ENCODE data around the gene LETMD1. TPM values are rescaled to one million over a fixed set of nuclear protein-coding genes. Genes with fewer than 3 reads are reported as not detected.
A peak's percentile ranks its signal among the peaks of the same experiment; 100 is the strongest.

LETMD1 gene
- polyA plus RNA-seq, 2 of the 4 experiments (the other 2 are of a cell fraction): 29.6 to 72.9 TPM

DNA sequence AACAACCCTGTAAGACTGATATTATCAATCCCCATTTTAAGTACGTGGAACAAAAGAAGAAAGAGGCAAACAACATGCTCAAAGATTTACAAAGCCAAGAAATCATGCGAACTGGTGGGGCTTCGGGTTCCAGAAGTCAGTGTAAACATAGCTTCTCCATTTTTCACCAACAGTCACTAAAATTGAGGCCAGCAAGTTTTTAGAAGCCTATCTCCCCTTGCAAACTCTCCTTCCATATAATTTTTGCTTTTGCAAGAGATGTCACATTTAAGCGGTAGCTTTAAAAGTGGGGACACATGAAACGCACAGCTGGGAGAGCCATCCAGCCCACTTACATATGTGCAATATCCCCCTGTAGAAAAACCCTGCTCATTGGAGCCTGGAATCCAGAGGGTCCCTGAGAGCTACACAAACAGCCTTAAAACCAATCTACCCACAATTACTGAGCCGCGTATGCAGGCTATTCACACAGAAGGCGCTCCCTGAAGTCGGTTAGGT lies 22.7 kb upstream of the LETMD1 start:
- peak overlapping the region; percentile 84 to 93 for H3K27ac ChIP-seq
- 39% methylated on average over 9 of the region's 9 CpGs for WGBS (ENCODE audit: missing lambda C conversion rate)
- FAIRE-seq (no peak), DNase-seq (ENCODE audit: low read depth in 1 of 2, low spot score in 1 of 2) (no peak), ATAC-seq (no peak; a peak in 1 of 6 replicates)
- peaks cover 36% of the 10 kb centered on the region for H3K4me1 ChIP-seq
- TF ChIP-seq, protein P1, sequence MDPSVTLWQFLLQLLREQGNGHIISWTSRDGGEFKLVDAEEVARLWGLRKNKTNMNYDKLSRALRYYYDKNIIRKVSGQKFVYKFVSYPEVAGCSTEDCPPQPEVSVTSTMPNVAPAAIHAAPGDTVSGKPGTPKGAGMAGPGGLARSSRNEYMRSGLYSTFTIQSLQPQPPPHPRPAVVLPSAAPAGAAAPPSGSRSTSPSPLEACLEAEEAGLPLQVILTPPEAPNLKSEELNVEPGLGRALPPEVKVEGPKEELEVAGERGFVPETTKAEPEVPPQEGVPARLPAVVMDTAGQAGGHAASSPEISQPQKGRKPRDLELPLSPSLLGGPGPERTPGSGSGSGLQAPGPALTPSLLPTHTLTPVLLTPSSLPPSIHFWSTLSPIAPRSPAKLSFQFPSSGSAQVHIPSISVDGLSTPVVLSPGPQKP (IDR thresholded peaks at IDR 0.05; ENCODE audit: low read depth, low read length): no peak
- TF ChIP-seq MAZ (IDR thresholded peaks at IDR 0.05; ENCODE audit: borderline replicate concordance, low read depth, low read length): no peak
- no peak for TF ChIP-seq USF2 (IDR thresholded peaks at IDR 0.05)
- no peak for TF ChIP-seq POLR2AphosphoS2 (conservative IDR thresholded peaks at IDR 0.05; ENCODE audit: low read length)
- TF ChIP-seq NR3C1 (IDR thresholded peaks at IDR 0.05): no peak
- TF ChIP-seq HEYL (CRISPR knock-in tag; IDR thresholded peaks at IDR 0.05): no peak
- no peak for TF ChIP-seq RAD21 (conservative IDR thresholded peaks at IDR 0.05 in 1 of 2, IDR thresholded peaks at IDR 0.05 in 1 of 2)
- no peak for TF ChIP-seq ZFP36 (IDR thresholded peaks at IDR 0.05; ENCODE audit: borderline replicate concordance, partially characterized antibody)
- TF ChIP-seq BHLHE40 (IDR thresholded peaks at IDR 0.05; ENCODE audit: low read depth, low read length): no peak
- TF ChIP-seq CBX2 (IDR thresholded peaks at IDR 0.05; ENCODE audit: borderline replicate concordance, low read depth): no peak
- TF ChIP-seq FOXS1 (CRISPR knock-in tag; IDR thresholded peaks at IDR 0.05): no peak
- TF ChIP-seq SREBF2 (IDR thresholded peaks at IDR 0.05): no peak
- TF ChIP-seq MYC (IDR thresholded peaks at IDR 0.05; ENCODE audit: borderline replicate concordance, low read length): no peak
- CTCF ChIA-PET: interaction anchor here (0.5 to 3.2 kb wide), 5 partner anchors 36 to 261 kb away, joined by 3 to 19 read pairs (median 4); partner anchors contain the start of gene ATF1
- POLR2A ChIA-PET: interaction anchor here (0.6 to 1.8 kb wide), 2 partner anchors 14 to 260 kb away, joined by 4 read pairs; no protein-coding TSS in a partner anchor
- H3K4me3 ChIP-seq: peak overlapping the region; percentile 64
- H3K9me3 ChIP-seq: no peaks in the 10 kb centered on the region
- H3K4me2 ChIP-seq: peak overlapping the region; percentile 94

DNA sequence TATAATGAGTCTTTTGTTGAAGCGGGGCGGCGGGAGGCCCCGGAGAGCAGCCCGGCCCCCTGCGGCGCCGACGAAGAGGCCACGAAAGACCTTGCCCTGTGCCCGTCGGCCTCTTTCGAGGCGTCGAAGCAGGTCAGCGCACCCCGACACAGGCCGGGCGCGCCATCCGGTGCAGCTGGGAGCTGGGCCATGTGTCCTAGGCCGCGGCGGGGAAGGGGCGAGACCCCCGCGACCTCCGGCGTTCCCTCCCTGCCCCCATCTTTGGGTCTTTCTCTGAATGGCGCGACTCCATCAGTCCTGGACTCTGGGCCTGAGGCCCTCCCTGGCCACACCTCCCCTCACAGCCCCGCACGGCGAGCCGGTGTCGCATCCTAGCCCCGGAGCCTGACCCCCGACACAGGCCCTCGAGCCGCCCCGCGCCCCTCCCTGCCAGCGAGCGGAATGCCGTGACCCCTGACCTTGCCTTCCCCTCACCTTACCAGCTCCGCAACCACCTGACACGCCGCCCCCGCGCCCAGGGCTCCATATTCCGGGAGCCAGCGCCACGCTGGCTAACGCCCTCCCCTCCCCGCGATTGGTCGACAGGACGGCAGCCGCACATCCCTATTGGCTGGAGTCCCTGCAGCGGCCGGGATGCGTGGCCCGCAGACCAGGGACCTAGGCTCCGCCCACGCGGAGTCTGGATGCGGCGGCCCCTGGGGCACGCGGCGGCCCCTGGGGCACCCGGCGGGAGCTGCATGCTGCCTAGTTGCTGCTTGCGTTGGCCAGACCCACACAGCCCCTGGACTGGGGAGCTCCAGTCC lies 22.1 kb upstream of the LETMD1 start, which contains the start of gene SLC11A2:
Gene SLC11A2, minus strand, starts transcription at position 549 of the 803 bp plus-strand sequence. CDS start 15,656 bp downstream, outside the sequence.
- Histone ChIP-seq H3K4me3 (peak within 1 kb of the TSS; percentile 64), H3K4me1 (peaks cover 36% of the 10 kb centered on the region), H3K4me2 (peak within 1 kb of the TSS; percentile 94), H3K9me3 (no peaks in the 10 kb centered on the region), H3K27ac (peak within 1 kb of the TSS; percentile 84 to 93)
- POLR2A ChIA-PET: interaction anchor here (0.6 to 1.8 kb wide), 6 partner anchors 15 to 262 kb away, joined by 3 to 16 read pairs (median 4); partner anchors contain the start of genes ATF1 and CSRNP2
- peak; percentile 96 to 98 for ATAC-seq
- FAIRE-seq: no peak
- CTCF ChIA-PET: interaction anchor here (0.8 to 3.2 kb wide), 9 partner anchors 18 to 261 kb away, joined by 3 to 19 read pairs (median 4); partner anchors contain the start of gene ATF1
- WGBS (ENCODE audit: missing lambda C conversion rate): 4% methylated on average over 41 of the region's 74 CpGs
- TF ChIP-seq MAX (IDR thresholded peaks at IDR 0.05) (peak; percentile 89), EHF (CRISPR knock-in tag; IDR thresholded peaks at IDR 0.05) (no peak), NFE2L2 (conservative IDR thresholded peaks at IDR 0.05; ENCODE audit: low read length) (no peak), POLR2A (IDR thresholded peaks at IDR 0.05; ENCODE audit: low read length) (peak; percentile 92), FOSB (CRISPR knock-in tag; IDR thresholded peaks at IDR 0.05) (no peak), BCL3 (IDR thresholded peaks at IDR 0.05) (0 out of 3 replicates have a peak, but pooled peaks have one; percentile 4), RARB (CRISPR knock-in tag; IDR thresholded peaks at IDR 0.05) (no peak), JUN (IDR thresholded peaks at IDR 0.05) (peak in 1 of 2 experiments; percentile 79; a peak in 2 of 5 replicates), E2F6 (IDR thresholded peaks at IDR 0.05; ENCODE audit: borderline replicate concordance, low read depth) (peak; percentile 78), CBX2 (IDR thresholded peaks at IDR 0.05; ENCODE audit: borderline replicate concordance, low read depth) (no peak), HOXB5 (CRISPR knock-in tag; IDR thresholded peaks at IDR 0.05) (0 out of 2 replicates have a peak, but pooled peaks have one; percentile 17), PBX3 (IDR thresholded peaks at IDR 0.05) (no peak), TFCP2L1 (CRISPR knock-in tag; IDR thresholded peaks at IDR 0.05) (no peak), RFX5 (IDR thresholded peaks at IDR 0.05) (peak; percentile 82), CBX8 (IDR thresholded peaks at IDR 0.05) (no peak), PHF8 (IDR thresholded peaks at IDR 0.05; ENCODE audit: borderline replicate concordance, low read depth) (peak; percentile 83)
- DNase-seq (ENCODE audit: low read depth in 1 of 2, low spot score in 1 of 2): peak; percentile 96 to 98
